ENCODE data around the gene ICAM3. TPM values are rescaled to one million over a fixed set of nuclear protein-coding genes. Genes with fewer than 3 reads are reported as not detected.

Gene ICAM3
- total and polyA plus RNA-seq, 10 of the 15 experiments (the other 5 are each of a cell fraction or from before 2014, with no cell fraction given), result 5.5 to 152 (median 90.7) TPM

- TF ChIP-seq SPI1 (IDR thresholded peaks at IDR 0.05; ENCODE audit: borderline replicate concordance, insufficient read depth, low read depth, low read length) (0 out of 2 replicates have a peak, but pooled peaks have one; percentile 5), ZBED1 (IDR thresholded peaks at IDR 0.05; ENCODE audit: borderline replicate concordance) (0 out of 2 replicates have a peak, but pooled peaks have one; percentile 52), ZNF207 (IDR thresholded peaks at IDR 0.05; ENCODE audit: borderline replicate concordance) (peak; percentile 79), IRF5 (IDR thresholded peaks at IDR 0.05; ENCODE audit: borderline replicate concordance) (no peak), FOXK2 (IDR thresholded peaks at IDR 0.05) (peak; percentile 97), SMC3 (IDR thresholded peaks at IDR 0.05; ENCODE audit: borderline replicate concordance, low read length) (0 out of 2 replicates have a peak, but pooled peaks have one; percentile 2), IKZF2 (IDR thresholded peaks at IDR 0.05) (peak; percentile 38 to 45; a peak in 2 of 4 replicates), RUNX3 (IDR thresholded peaks at IDR 0.05; ENCODE audit: low read length) (peak; percentile 45; the same call in 1 of the 2 replicates), USF2 (IDR thresholded peaks at IDR 0.05; ENCODE audit: borderline replicate concordance, low read depth, low read length) (no peak), MTA2 (IDR thresholded peaks at IDR 0.05; ENCODE audit: low read depth) (no peak), RELB (IDR thresholded peaks at IDR 0.05; ENCODE audit: low read depth) (peak; percentile 98), CEBPB (IDR thresholded peaks at IDR 0.05; ENCODE audit: borderline replicate concordance in 1 of 2, low read depth in 2 of 2, low read length in 2 of 2) (no peak), STAT3 (IDR thresholded peaks at IDR 0.05; ENCODE audit: low read depth, low read length) (no peak), POLR2AphosphoS5 (IDR thresholded peaks at IDR 0.05; ENCODE audit: low read length) (peak; percentile 85), ATF3 (IDR thresholded peaks at IDR 0.05; ENCODE audit: borderline replicate concordance, extremely low read depth, low read depth, low read length) (no peak), ZBTB33 (IDR thresholded peaks at IDR 0.05) (peak; percentile 30; the same call in 1 of the 2 replicates), EGR1 (IDR thresholded peaks at IDR 0.05; ENCODE audit: borderline replicate concordance in 1 of 2, low read depth in 2 of 2, low read length in 2 of 2) (peak in 1 of 2 experiments; percentile 87; a peak in 2 of 3 replicates), CREM (IDR thresholded peaks at IDR 0.05; ENCODE audit: low read depth) (peak; percentile 9; the same call in 1 of the 2 replicates), ELK1 (IDR thresholded peaks at IDR 0.05; ENCODE audit: low read depth, low read length) (peak; percentile 19; the same call in 1 of the 2 replicates), TAF1 (IDR thresholded peaks at IDR 0.05; ENCODE audit: borderline replicate concordance, low read depth, low read length) (peak; percentile 89), TCF3 (IDR thresholded peaks at IDR 0.05; ENCODE audit: borderline replicate concordance, insufficient read depth, low read depth, low read length) (0 out of 2 replicates have a peak, but pooled peaks have one; percentile 0)
Measured at GRCh38 chr19:10332965-10333757, 6.3 kb downstream of the ICAM3 start, which contains the start of gene RAVER1 (continued).
